SU-DHL-6 (cell line): ENCODE results near the gene MYT1.

Experiments
- EZH2phosphoT487 ChIP-seq: fragments of 200-600 bp; sonication (generic), shearing (Covaris generic); conservative IDR thresholded peaks from 2 replicates; pipeline ENCODE4 v1.6.1; 2018; ENCODE audit warnings: mild to moderate bottlenecking, antibody characterized with exemption, low read length, moderate library complexity, mixed read lengths
- TF ChIP-seq, protein P1 (sequence below): fragments of 200-600 bp; sonication (generic); IDR thresholded peaks from one replicate; pipeline ENCODE4 v1.5.1; 2017; ENCODE audit warnings: antibody characterized with exemption, mild to moderate bottlenecking, low read length, moderate library complexity; ENCODE audit not compliant: insufficient read depth, poor library complexity, severe bottlenecking

DNA sequence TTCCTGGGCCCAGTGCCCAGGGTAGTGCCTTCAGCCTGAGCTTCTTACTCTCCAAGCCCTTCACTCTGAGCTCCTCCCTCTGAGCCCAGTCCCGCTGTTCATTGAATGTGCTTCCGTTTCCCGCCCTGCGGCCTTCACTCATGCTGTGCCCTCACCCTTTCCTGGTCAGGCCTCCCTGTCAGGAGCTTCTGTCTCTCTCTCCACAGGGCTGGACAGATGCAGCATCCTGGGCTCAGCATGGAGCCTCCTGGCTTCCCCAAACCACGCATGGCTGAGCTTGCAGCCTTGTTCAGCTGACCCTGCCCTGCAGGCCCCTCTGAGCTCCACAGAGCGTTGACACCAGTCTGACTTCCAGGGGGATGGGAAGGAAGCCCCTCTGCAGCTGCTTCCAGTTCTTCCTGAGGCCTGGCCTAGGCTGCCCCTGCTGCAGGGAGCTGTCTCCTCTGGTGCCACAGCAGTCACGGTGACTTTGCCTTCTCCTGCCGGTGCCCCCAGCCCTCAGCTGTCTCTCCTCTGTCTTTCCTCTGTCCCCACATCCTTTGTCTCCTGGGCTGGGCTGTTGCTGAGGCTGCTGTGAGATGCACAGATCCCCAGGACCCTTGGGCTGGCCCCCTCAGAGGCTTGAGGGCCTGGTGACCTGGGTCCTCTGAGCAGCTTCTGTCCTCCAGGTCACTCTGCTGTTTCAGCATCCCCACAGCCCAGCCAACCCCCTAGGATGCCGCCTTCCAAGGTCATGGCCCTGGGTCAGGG is 7.9 kb upstream of the MYT1 start:
- TF ChIP-seq, protein P1, sequence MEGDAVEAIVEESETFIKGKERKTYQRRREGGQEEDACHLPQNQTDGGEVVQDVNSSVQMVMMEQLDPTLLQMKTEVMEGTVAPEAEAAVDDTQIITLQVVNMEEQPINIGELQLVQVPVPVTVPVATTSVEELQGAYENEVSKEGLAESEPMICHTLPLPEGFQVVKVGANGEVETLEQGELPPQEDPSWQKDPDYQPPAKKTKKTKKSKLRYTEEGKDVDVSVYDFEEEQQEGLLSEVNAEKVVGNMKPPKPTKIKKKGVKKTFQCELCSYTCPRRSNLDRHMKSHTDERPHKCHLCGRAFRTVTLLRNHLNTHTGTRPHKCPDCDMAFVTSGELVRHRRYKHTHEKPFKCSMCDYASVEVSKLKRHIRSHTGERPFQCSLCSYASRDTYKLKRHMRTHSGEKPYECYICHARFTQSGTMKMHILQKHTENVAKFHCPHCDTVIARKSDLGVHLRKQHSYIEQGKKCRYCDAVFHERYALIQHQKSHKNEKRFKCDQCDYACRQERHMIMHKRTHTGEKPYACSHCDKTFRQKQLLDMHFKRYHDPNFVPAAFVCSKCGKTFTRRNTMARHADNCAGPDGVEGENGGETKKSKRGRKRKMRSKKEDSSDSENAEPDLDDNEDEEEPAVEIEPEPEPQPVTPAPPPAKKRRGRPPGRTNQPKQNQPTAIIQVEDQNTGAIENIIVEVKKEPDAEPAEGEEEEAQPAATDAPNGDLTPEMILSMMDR = no peak
- TF ChIP-seq EZH2phosphoT487 = no peak
